ENCODE measurements around the gene DNM3. TPM values are rescaled to one million over a fixed set of nuclear protein-coding genes. Genes with fewer than 3 reads are reported as not detected.

DNM3 gene
- total RNA-seq, 1 donor from 2014 or later, result 1.8 TPM

DNA sequence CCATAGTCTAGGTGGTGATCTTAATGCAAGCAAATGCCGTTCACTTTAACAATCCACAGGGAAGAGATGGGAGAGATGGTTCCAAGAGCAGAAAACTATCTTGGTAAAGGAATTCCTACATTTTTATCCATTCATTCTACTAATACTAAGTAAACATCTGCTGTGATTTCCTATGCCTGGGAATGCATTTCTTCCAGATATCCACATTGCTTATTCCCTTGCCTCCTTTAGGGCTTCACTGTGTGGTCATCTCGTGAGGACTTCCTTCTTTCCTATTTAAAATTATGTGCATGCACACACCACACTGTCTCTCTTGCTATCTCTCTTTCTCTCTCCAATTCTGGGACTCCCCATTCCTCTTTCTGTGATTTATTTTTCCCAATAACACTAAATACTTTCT, 380.1 kb downstream of the DNM3 start:
- TF ChIP-seq, protein P1, sequence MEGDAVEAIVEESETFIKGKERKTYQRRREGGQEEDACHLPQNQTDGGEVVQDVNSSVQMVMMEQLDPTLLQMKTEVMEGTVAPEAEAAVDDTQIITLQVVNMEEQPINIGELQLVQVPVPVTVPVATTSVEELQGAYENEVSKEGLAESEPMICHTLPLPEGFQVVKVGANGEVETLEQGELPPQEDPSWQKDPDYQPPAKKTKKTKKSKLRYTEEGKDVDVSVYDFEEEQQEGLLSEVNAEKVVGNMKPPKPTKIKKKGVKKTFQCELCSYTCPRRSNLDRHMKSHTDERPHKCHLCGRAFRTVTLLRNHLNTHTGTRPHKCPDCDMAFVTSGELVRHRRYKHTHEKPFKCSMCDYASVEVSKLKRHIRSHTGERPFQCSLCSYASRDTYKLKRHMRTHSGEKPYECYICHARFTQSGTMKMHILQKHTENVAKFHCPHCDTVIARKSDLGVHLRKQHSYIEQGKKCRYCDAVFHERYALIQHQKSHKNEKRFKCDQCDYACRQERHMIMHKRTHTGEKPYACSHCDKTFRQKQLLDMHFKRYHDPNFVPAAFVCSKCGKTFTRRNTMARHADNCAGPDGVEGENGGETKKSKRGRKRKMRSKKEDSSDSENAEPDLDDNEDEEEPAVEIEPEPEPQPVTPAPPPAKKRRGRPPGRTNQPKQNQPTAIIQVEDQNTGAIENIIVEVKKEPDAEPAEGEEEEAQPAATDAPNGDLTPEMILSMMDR (conservative IDR thresholded peaks at IDR 0.05; ENCODE audit: low read depth, low read length), result no peak
- H3K4me3 ChIP-seq (ENCODE audit: low read depth, low read length), result no peak overlapping the region

DNA sequence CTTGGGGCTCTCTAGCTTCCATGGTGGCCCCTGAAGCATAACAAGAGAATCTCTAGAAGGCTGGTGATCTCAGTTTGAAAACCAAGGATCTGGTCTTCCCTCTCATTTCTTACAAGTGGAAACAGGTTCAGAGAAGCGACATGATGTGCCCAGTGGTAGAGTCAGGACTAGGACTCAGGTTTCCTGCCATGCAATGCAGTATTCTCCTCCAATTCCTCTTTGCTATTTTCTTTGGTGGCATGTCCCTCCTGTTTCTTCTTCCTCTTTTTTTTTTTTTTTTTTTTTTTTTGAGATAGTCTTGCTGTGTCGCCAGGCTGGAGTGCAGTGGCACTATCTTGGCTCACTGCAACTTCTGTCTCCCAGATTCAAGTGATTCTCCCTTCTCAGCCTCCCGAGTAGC, 383.6 kb downstream of the DNM3 start:
- no peak overlapping the region for H3K4me3 ChIP-seq (ENCODE audit: low read depth, low read length)
- TF ChIP-seq, protein P1 (conservative IDR thresholded peaks at IDR 0.05; ENCODE audit: low read depth, low read length), result no peak
- DNase-seq (ENCODE audit: low read depth), result no peak

More for the DNA sequence above, 380.1 kb downstream of the DNM3 start:
- no peak for DNase-seq (ENCODE audit: low read depth)

DNA sequence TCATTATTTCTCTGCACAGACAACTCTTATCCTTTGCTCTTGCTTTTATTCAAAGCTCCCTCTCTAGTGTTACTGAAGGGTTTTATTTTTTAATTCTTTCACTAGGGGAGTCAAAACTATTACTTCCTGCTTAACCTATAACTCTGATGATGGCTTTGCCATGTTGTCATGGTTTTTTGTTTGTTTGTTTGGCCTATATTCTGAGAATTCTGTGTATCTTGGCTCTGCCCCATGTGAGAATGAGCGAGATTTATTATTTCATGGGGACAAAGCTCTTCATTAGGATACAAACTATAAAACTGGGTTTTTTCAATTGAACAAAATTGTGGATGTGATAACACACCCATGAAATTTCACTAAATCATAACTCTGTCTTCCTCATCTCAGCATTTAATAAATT, 388.6 kb downstream of the DNM3 start:
- TF ChIP-seq, protein P1 (conservative IDR thresholded peaks at IDR 0.05; ENCODE audit: low read depth, low read length), result no peak
- DNase-seq (ENCODE audit: low read depth), result no peak
- no peak overlapping the region for H3K4me3 ChIP-seq (ENCODE audit: low read depth, low read length)

DNA sequence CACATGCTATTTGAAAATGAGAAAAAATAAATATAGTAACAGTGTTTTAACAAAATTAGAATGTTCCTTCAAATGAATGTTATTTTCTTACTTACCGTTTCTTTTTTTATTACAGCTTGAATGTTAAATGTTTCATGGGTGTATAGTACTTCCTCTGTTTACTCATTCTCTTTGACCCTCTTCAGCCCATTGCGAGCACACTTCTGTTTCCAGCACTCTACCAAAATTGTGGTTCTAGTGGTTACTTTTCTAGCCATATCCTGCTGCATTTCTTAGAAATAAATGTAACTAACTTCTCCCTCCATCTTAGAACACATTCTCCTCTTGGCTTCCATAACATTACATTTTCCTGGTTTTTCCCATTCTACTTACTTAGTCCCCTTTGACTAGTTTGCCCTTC, 389.2 kb downstream of the DNM3 start:
- DNase-seq (ENCODE audit: low read depth), result no peak
- H3K4me3 ChIP-seq (ENCODE audit: low read depth, low read length), result no peak overlapping the region
- TF ChIP-seq, protein P1 (conservative IDR thresholded peaks at IDR 0.05; ENCODE audit: low read depth, low read length), result no peak

DNA sequence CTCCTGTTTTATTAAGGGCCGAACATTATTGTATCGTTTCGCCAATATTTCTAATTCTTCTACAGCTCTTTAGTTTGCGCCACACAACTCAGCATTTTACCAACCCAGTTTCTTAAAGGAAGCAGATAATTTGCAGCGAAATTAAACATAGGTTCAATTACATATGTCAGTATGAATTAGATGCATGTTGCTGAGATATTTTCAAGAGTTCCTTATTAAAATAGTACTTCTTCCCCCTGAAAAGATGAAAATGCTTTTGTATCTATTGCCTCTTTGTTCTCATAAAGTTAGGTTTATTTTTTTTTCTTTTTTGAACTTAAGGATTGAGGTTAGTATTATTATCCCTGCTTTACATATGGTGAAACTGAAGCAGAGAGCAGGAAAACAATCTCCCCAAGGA, 395.7 kb downstream of the DNM3 start:
- H3K4me3 ChIP-seq (ENCODE audit: low read depth, low read length), result no peak overlapping the region
- TF ChIP-seq, protein P1 (conservative IDR thresholded peaks at IDR 0.05; ENCODE audit: low read depth, low read length), result no peak
- no peak for DNase-seq (ENCODE audit: low read depth)

DNA sequence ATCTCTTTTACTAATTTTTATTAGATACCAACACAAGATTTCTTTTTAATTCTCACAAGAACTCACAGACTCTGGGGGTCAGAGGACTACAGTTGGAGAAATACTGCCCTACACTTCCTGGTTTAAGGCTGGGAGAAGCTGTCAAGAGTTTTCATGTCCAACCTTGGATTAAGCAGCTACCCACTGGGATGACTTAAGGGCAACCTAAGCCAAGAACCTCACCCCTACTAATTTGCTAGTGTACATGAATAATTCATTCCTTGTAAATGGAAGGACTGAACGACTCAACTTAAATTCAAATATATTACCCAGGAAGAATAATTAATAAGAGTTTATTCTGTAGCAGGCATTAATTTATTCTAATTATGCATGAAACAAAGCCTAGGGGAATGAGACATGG, 396.9 kb downstream of the DNM3 start:
- DNase-seq (ENCODE audit: low read depth), result no peak
- no peak overlapping the region for H3K4me3 ChIP-seq (ENCODE audit: low read depth, low read length)
- TF ChIP-seq, protein P1 (conservative IDR thresholded peaks at IDR 0.05; ENCODE audit: low read depth, low read length), result no peak

DNA sequence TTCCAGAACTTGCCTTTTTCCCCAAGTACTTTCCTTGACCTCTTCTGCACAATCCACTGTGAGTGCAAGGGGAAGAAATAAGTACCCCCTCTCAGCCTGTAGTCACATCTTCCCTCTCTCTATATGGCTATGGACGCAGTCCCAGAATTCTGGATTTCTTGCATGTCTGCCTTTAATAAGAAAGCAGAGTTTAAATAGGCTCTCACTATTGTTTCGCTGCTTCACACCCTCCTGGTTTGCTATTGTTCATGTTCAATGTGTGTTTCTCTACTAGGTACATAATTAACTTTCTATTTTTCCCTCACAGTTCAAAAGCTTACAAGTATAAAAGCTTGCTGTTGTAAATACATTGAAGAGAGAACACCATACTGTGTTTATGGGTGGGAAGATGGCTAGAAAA, 397.7 kb downstream of the DNM3 start:
- no peak overlapping the region for H3K4me3 ChIP-seq (ENCODE audit: low read depth, low read length)
- peak; percentile 12 for DNase-seq (ENCODE audit: low read depth)
- TF ChIP-seq, protein P1 (conservative IDR thresholded peaks at IDR 0.05; ENCODE audit: low read depth, low read length), result no peak

Measured in epithelial cell of proximal tubule (primary cell).